Caco-2 (cell line): ENCODE results near the gene RRP1. TPM values are rescaled to one million over a fixed set of nuclear protein-coding genes. Genes with fewer than 3 reads are reported as not detected.

Experiments
- BruUV-seq: library from RNA; stranded (reverse); fragments of 400-500 nt; replicated peaks from 2 replicates; lab custom pipeline; 2021; lab: Mats Ljungman, UMichigan
- CTCF ChIA-PET: fragments of 300-600 bp; sonication (Branson Sonifier 250); formaldehyde crosslinking; loops from one replicate; lab custom pipeline; 2022; ENCODE audit warnings: antibody characterized with exemption; lab: Charles Lee
- POLR2A ChIA-PET: fragments of 300-600 bp; sonication (Branson Sonifier 250); formaldehyde crosslinking; loops from one replicate; lab custom pipeline; 2022; ENCODE audit warnings: antibody characterized with exemption; lab: Charles Lee
- DNase-seq, 2 experiments: peaks; one replicate each; pipeline versions ENCODE4 v3.0.0 to v3.0.0-alpha.2; 2020 to 2022
- H3K27me3 ChIP-seq: replicated peaks from 2 replicates; pipeline ENCODE4 v1.6.0; 2011; ENCODE audit warnings: low read length; ENCODE audit not compliant: control insufficient read depth, insufficient read depth
- H3K36me3 ChIP-seq: 2 replicates; pipeline ENCODE4 v1.5.1; 2011; ENCODE audit warnings: low read length; ENCODE audit not compliant: control insufficient read depth, insufficient read depth
- H3K4me1 ChIP-seq: fragments of 250-450 bp; sonication (Bioruptor Pico); 2 replicates; pipeline ENCODE4 v1.5.1; 2020; ENCODE audit warnings: mild to moderate bottlenecking
- H3K4me3 ChIP-seq: 2 replicates; pipeline ENCODE4 v1.5.1; 2011; ENCODE audit warnings: low read depth, mild to moderate bottlenecking, control low read depth, low read length
- H3K9me3 ChIP-seq: fragments of 250-450 bp; sonication (Bioruptor Pico); 2 replicates; pipeline ENCODE4 v1.5.1; 2020; ENCODE audit warnings: mild to moderate bottlenecking, moderate library complexity
- H3K27ac Mint-ChIP-seq: one replicate; pipeline ENCODE4 v1.8.0; 2022; ENCODE audit warnings: mixed read lengths; ENCODE audit not compliant: unreplicated experiment
- H3K27me3 Mint-ChIP-seq: one replicate; pipeline ENCODE4 v1.8.0; 2022; ENCODE audit warnings: mixed read lengths; ENCODE audit not compliant: insufficient read depth, unreplicated experiment
- H3K36me3 Mint-ChIP-seq: one replicate; pipeline ENCODE4 v1.8.0; 2022; ENCODE audit warnings: mild to moderate bottlenecking, mixed read lengths; ENCODE audit not compliant: insufficient read depth, unreplicated experiment
- H3K4me1 Mint-ChIP-seq: one replicate; pipeline ENCODE4 v1.8.0; 2022; ENCODE audit warnings: low read depth, mixed read lengths; ENCODE audit not compliant: unreplicated experiment
- H3K4me3 Mint-ChIP-seq: one replicate; pipeline ENCODE4 v1.8.0; 2022; ENCODE audit warnings: mild to moderate bottlenecking, moderate library complexity, mixed read lengths; ENCODE audit not compliant: unreplicated experiment
- H3K9me3 Mint-ChIP-seq: one replicate; pipeline ENCODE4 v1.8.0; 2022; ENCODE audit warnings: mixed read lengths; ENCODE audit not compliant: unreplicated experiment
- intact Hi-C: fragments of 100-400 bp; cut with micrococcal nuclease; formaldehyde crosslinking; loops from one replicate; pipeline ENCODE4 v1.10.0; 2022; ENCODE audit not compliant: unreplicated experiment
- total RNA-seq: library from RNA; stranded (reverse); gene quantifications from 2 replicates; pipeline ENCODE4 v1.2.3, GENCODE V29; 2022
- TF ChIP-seq, protein P1 (sequence below), 2 experiments: fragments of 200-600 bp in 1 of 2; IDR thresholded peaks; 1 replicate in 1 of 2; 2 replicates in 1 of 2; pipeline versions ENCODE4 v1.5.1 to v1.8.0; 2011 to 2022; ENCODE audit warnings: antibody characterized with exemption in 1 of 2, control low read depth in 1 of 2, inconsistent platforms in 1 of 2, low read depth in 1 of 2, low read length in 1 of 2, mild to moderate bottlenecking in 1 of 2, moderate library complexity in 1 of 2; ENCODE audit not compliant: insufficient read depth in 1 of 2, severe bottlenecking in 1 of 2, unreplicated experiment in 1 of 2

The RRP1 gene
- total RNA-seq, 1 experiment from 2014 or later: 52.8 TPM

DNA sequence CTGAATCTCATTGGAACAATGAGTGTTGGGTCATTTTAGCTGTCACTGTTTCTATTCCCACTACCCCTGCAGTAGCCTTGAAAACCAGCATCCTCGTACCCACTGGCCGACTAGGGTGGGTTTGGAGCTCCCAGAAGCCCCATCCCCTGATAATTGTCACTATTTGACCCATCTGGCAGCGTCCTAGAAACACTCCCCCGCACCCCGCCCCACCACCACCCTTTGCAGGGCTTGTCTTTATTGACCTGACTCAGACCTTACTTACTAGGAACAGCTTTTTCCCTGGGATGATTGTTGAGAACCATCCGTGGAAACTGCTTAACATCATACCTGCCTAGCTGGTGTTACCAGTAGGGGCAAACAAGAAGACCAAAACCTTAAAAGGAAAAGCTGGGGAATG lies 47.2 kb downstream of the RRP1 start:
- no peak overlapping the region for H3K27ac Mint-ChIP-seq

DNA sequence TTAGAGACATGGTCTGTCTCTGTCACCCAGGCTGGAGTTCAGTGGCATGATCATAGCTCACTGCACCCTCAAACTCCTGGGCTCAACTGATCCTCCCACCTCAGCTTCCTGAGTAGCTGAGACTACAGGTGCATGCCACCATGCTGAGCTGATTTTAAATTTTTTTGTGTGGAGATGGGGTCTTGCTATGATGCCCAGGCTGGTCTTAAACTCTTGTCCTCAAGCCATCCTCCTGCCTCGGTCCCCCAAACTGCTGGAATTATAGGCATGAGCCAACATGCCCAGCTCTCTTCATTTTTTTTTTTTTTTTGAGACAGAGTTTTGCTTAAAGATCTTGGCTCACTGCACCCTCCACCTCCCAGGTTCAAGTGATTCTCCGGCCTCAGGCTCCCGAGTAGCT lies 50.9 kb downstream of the RRP1 start:
- no peaks in the 10 kb centered on the region for H3K36me3 ChIP-seq
- no TSS peak for BruUV-seq
- Mint-ChIP-seq H3K27ac (no peak overlapping the region), H3K9me3 (no peaks in the 10 kb centered on the region), H3K36me3 (no peaks in the 10 kb centered on the region), H3K27me3 (no peaks in the 10 kb centered on the region), H3K4me3 (no peak overlapping the region), H3K4me1 (no peaks in the 10 kb centered on the region)
- DNase-seq: no peak
- ChIA-PET POLR2A (no interaction called here), CTCF (no interaction called here)
- no peaks in the 10 kb centered on the region for H3K4me1 ChIP-seq
- intact Hi-C loops: no loop called here
- H3K27me3 ChIP-seq: no peaks in the 10 kb centered on the region
- no peaks in the 10 kb centered on the region for H3K9me3 ChIP-seq
- TF ChIP-seq, protein P1, sequence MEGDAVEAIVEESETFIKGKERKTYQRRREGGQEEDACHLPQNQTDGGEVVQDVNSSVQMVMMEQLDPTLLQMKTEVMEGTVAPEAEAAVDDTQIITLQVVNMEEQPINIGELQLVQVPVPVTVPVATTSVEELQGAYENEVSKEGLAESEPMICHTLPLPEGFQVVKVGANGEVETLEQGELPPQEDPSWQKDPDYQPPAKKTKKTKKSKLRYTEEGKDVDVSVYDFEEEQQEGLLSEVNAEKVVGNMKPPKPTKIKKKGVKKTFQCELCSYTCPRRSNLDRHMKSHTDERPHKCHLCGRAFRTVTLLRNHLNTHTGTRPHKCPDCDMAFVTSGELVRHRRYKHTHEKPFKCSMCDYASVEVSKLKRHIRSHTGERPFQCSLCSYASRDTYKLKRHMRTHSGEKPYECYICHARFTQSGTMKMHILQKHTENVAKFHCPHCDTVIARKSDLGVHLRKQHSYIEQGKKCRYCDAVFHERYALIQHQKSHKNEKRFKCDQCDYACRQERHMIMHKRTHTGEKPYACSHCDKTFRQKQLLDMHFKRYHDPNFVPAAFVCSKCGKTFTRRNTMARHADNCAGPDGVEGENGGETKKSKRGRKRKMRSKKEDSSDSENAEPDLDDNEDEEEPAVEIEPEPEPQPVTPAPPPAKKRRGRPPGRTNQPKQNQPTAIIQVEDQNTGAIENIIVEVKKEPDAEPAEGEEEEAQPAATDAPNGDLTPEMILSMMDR (IDR thresholded peaks at IDR 0.05; ENCODE audit: insufficient read depth in 1 of 2, low read depth in 1 of 2, low read length in 1 of 2, severe bottlenecking in 1 of 2, unreplicated experiment in 1 of 2): no peak
- no peak overlapping the region for H3K4me3 ChIP-seq

More for the DNA sequence above, 47.2 kb downstream of the RRP1 start:
- ChIA-PET POLR2A (no interaction called here), CTCF (no interaction called here)
- Mint-ChIP-seq H3K4me3 (no peak overlapping the region), H3K27me3 (no peaks in the 10 kb centered on the region), H3K4me1 (no peaks in the 10 kb centered on the region), H3K36me3 (no peaks in the 10 kb centered on the region), H3K9me3 (no peaks in the 10 kb centered on the region)
- TF ChIP-seq, protein P1 (IDR thresholded peaks at IDR 0.05; ENCODE audit: insufficient read depth in 1 of 2, low read depth in 1 of 2, low read length in 1 of 2, severe bottlenecking in 1 of 2, unreplicated experiment in 1 of 2): no peak
- Histone ChIP-seq H3K27me3 (no peaks in the 10 kb centered on the region), H3K4me3 (no peak overlapping the region), H3K9me3 (no peaks in the 10 kb centered on the region; the same call in 1 of the 2 replicates), H3K4me1 (no peaks in the 10 kb centered on the region), H3K36me3 (no peaks in the 10 kb centered on the region)
- BruUV-seq: no TSS peak
- intact Hi-C loops: no loop called here
- no peak for DNase-seq

DNA sequence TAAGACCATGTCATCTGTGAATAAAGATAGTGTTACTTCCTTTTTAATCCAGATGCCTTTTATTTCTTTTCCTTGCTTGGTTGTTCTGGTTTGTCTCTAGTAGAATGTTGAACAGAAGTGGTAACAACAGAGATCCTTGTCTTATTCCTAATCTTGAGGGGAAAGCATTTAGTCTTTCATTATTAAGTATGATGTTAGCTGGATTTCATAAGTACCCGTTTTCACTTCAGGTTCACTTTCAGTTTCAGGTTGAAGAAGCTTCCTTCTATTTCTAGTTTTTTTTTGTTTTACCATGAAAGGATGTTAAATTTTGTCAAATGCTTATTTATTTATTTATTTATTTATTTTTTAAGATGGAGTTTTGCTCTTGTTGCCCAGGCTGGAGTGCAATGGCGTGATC lies 53.4 kb downstream of the RRP1 start:
- Histone ChIP-seq H3K4me1 (no peaks in the 10 kb centered on the region), H3K4me3 (no peak overlapping the region), H3K27me3 (no peaks in the 10 kb centered on the region), H3K9me3 (no peaks in the 10 kb centered on the region), H3K36me3 (no peaks in the 10 kb centered on the region)
- Mint-ChIP-seq H3K36me3 (no peaks in the 10 kb centered on the region), H3K9me3 (no peaks in the 10 kb centered on the region), H3K27ac (no peak overlapping the region), H3K4me1 (no peaks in the 10 kb centered on the region), H3K27me3 (no peaks in the 10 kb centered on the region), H3K4me3 (no peak overlapping the region)
- BruUV-seq: no TSS peak
- TF ChIP-seq, protein P1 (IDR thresholded peaks at IDR 0.05; ENCODE audit: insufficient read depth in 1 of 2, low read depth in 1 of 2, low read length in 1 of 2, severe bottlenecking in 1 of 2, unreplicated experiment in 1 of 2): no peak
- CTCF ChIA-PET: no interaction called here
- intact Hi-C loops: no loop called here
- POLR2A ChIA-PET: no interaction called here
- no peak for DNase-seq
